Nephron progenitor cell (in vitro differentiated cells): Measurements from ENCODE around the gene CAMK2A.

Experiments
- DNase-seq: peaks from one replicate; pipeline ENCODE4 v3.0.0; 2021
- H3K27ac Mint-ChIP-seq: 2 replicates; pipeline ENCODE4 v1.8.0; 2021; ENCODE audit warnings: mild to moderate bottlenecking, moderate library complexity, mixed read lengths
- H3K27me3 Mint-ChIP-seq: 2 replicates; pipeline ENCODE4 v1.8.0; 2021; ENCODE audit warnings: mild to moderate bottlenecking, low read depth, mixed read lengths; ENCODE audit not compliant: poor library complexity
- H3K36me3 Mint-ChIP-seq: 2 replicates; pipeline ENCODE4 v1.8.0; 2021; ENCODE audit warnings: low read depth, mixed read lengths
- H3K4me1 Mint-ChIP-seq: 2 replicates; pipeline ENCODE4 v1.8.0; 2021; ENCODE audit warnings: mixed read lengths
- H3K4me3 Mint-ChIP-seq: 2 replicates; pipeline ENCODE4 v1.8.0; 2021; ENCODE audit warnings: mild to moderate bottlenecking, moderate library complexity, mixed read lengths
- H3K9me3 Mint-ChIP-seq: 2 replicates; pipeline ENCODE4 v1.8.0; 2021; ENCODE audit warnings: mild to moderate bottlenecking, moderate library complexity, mixed read lengths
- TF ChIP-seq, protein P1 (sequence below): fragments of 200-600 bp; sonication (generic); IDR thresholded peaks from 2 replicates; pipeline ENCODE4 v1.5.0; 2021; ENCODE audit warnings: antibody characterized with exemption

CAMK2A gene

DNA sequence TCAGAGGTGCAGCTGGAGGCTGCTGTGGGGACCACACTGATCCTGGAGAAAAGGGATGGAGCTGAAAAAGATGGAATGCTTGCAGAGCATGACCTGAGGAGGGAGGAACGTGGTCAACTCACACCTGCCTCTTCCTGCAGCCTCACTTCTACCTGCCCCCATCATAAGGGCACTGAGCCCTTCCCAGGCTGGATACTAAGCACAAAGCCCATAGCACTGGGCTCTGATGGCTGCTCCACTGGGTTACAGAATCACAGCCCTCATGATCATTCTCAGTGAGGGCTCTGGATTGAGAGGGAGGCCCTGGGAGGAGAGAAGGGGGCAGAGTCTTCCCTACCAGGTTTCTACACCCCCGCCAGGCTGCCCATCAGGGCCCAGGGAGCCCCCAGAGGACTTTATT is 105.6 kb downstream of the CAMK2A start:
- no peak overlapping the region for H3K4me3 Mint-ChIP-seq
- peaks cover 23% of the 10 kb centered on the region for H3K27me3 Mint-ChIP-seq
- H3K36me3 Mint-ChIP-seq, result no peaks in the 10 kb centered on the region
- no peak for DNase-seq
- TF ChIP-seq, protein P1, sequence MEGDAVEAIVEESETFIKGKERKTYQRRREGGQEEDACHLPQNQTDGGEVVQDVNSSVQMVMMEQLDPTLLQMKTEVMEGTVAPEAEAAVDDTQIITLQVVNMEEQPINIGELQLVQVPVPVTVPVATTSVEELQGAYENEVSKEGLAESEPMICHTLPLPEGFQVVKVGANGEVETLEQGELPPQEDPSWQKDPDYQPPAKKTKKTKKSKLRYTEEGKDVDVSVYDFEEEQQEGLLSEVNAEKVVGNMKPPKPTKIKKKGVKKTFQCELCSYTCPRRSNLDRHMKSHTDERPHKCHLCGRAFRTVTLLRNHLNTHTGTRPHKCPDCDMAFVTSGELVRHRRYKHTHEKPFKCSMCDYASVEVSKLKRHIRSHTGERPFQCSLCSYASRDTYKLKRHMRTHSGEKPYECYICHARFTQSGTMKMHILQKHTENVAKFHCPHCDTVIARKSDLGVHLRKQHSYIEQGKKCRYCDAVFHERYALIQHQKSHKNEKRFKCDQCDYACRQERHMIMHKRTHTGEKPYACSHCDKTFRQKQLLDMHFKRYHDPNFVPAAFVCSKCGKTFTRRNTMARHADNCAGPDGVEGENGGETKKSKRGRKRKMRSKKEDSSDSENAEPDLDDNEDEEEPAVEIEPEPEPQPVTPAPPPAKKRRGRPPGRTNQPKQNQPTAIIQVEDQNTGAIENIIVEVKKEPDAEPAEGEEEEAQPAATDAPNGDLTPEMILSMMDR, result no peak
- H3K27ac Mint-ChIP-seq, result no peak overlapping the region
- peaks cover 75% of the 10 kb centered on the region for H3K4me1 Mint-ChIP-seq
- no peaks in the 10 kb centered on the region for H3K9me3 Mint-ChIP-seq

DNA sequence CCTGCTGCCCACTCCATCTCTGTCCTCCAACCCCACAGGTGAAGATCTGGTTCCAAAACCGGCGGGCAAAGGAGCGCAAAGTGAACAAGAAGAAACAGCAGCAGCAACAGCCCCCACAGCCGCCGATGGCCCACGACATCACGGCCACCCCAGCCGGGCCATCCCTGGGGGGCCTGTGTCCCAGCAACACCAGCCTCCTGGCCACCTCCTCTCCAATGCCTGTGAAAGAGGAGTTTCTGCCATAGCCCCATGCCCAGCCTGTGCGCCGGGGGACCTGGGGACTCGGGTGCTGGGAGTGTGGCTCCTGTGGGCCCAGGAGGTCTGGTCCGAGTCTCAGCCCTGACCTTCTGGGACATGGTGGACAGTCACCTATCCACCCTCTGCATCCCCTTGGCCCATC is 106.1 kb downstream of the CAMK2A start:
- TF ChIP-seq, protein P1, result no peak
- DNase-seq, result no peak
- Mint-ChIP-seq H3K4me3 (no peak overlapping the region), H3K27ac (peak overlapping the region; percentile 39), H3K4me1 (peaks cover 80% of the 10 kb centered on the region), H3K27me3 (peaks cover 17% of the 10 kb centered on the region), H3K9me3 (no peaks in the 10 kb centered on the region), H3K36me3 (peaks cover 5% of the 10 kb centered on the region)

DNA sequence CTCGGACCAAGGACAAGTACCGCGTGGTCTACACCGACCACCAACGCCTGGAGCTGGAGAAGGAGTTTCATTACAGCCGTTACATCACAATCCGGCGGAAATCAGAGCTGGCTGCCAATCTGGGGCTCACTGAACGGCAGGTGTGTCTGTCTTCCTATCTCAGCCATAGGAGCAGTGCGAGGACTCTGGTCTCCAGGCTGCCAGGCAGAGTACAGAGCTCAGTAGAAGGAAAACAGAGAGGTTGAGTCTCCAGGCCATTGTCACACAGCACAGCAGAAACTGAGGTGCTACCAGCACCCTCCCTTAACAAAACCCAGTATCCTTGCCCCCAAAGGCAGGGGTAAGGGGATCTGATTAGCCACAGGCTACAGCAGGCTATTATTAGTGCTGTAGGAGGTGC is 106.8 kb downstream of the CAMK2A start:
- peaks cover 81% of the 10 kb centered on the region for H3K4me1 Mint-ChIP-seq

DNA sequence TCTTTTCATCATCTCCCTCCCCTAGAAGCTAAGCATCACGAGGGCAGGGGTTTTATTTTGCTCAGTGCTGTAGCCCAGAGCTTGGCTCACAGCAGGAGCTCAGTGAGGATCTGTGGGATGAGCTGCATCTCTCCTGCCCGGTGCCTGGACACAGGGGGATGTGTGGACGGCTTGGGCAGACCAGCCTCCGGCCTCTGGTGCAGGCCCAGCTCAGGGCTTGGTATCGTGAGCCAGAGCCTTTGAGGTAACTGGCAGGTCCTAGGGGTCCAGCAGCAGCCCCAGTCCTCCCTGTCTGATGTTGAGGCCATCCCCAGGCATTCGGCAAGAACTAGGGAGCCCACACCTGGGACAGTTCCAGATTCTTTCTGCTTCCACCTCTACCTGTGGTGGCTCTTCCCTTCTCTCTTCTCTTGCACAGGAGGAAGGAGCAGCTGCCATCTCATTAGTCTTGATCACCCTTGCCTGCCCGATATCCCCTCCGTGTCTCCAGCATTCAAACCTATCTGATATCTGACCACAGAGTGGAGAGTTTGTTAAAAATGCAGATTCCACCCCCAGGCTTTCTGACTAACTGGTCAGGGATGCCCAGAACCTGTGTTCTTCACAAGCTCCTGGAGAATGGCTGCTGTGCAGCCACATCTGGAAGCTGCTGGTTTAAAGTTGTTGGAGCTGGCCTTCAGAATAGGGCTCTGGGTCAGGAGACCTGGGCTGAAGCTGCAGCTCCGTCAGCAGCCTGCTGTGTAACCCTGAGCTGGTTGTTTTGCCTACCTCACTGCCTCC is 107.6 kb downstream of the CAMK2A start:
- TF ChIP-seq, protein P1, result no peak
- Mint-ChIP-seq H3K36me3 (peaks cover 5% of the 10 kb centered on the region), H3K27me3 (peaks cover 6% of the 10 kb centered on the region), H3K27ac (peak overlapping the region; percentile 88), H3K4me1 (peaks cover 83% of the 10 kb centered on the region), H3K9me3 (no peaks in the 10 kb centered on the region), H3K4me3 (no peak overlapping the region)
- DNase-seq, result no peak

More for the DNA sequence above, 106.8 kb downstream of the CAMK2A start:
- H3K27me3 Mint-ChIP-seq, result peaks cover 12% of the 10 kb centered on the region
- H3K27ac Mint-ChIP-seq, result peak overlapping the region; percentile 86
- DNase-seq, result no peak
- H3K36me3 Mint-ChIP-seq, result peaks cover 5% of the 10 kb centered on the region
- H3K4me3 Mint-ChIP-seq, result no peak overlapping the region
- TF ChIP-seq, protein P1, result no peak
- no peaks in the 10 kb centered on the region for H3K9me3 Mint-ChIP-seq

DNA sequence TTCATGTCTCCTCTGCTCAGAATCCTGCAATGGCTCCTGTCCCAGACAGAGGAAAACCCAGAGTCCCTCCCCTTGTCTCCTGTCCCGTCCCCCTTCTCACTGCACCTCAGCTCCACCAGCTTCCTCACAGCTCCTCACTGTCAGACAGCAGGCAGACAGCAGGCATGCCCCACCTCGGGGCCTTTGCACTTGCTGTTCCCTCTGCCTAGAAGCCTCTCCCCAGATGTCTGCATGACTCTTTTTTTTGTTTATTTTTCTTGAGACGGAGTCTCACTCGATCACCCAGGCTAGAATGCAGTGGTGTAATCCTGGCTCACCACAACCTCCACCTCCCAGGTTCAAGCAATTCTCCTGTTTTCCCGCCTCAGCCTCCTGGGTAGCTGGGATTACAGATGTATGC is 108.5 kb downstream of the CAMK2A start:
- Mint-ChIP-seq H3K36me3 (peaks cover 5% of the 10 kb centered on the region), H3K4me1 (peaks cover 83% of the 10 kb centered on the region), H3K9me3 (no peaks in the 10 kb centered on the region), H3K27me3 (no peaks in the 10 kb centered on the region), H3K27ac (peak overlapping the region; percentile 74), H3K4me3 (no peak overlapping the region)
- no peak for DNase-seq
- TF ChIP-seq, protein P1, result no peak
